Suprapubic skin (tissue), 4 donors: ENCODE data around the gene ARL16.

ENCODE experiments used
- EP300 ChIP-seq: sonication (generic); formaldehyde crosslinking; IDR thresholded peaks from one replicate; pipeline ENCODE4 v1.6.1; 2017; ENCODE audit warnings: antibody characterized with exemption
- POLR2A ChIP-seq, 2 donors: fragments of 450-650 bp; IDR thresholded peaks; one replicate each; pipeline ENCODE4 v1.6.1; 2017; ENCODE audit warnings: antibody characterized with exemption in 2 of 2, mild to moderate bottlenecking in 2 of 2, moderate library complexity in 2 of 2
- POLR2AphosphoS5 ChIP-seq, 3 donors: sonication (generic); formaldehyde crosslinking; IDR thresholded peaks; one replicate each; pipeline ENCODE4 v1.6.1; 2017; ENCODE audit warnings: antibody characterized with exemption in 3 of 3
- TF ChIP-seq, protein P1 (sequence below), 2 donors: fragments of 200-600 bp in 1 of 2; fragments of 450-650 bp in 1 of 2; sonication (generic) in 1 of 2; IDR thresholded peaks; one replicate each; pipeline ENCODE4 v1.5.1; 2016 to 2019; ENCODE audit warnings: antibody characterized with exemption in 2 of 2, mild to moderate bottlenecking in 1 of 2, moderate library complexity in 1 of 2

GRCh38 chr17:81655378-81656117 is 28.0 kb downstream of the ARL16 start:
- TF ChIP-seq, protein P1, sequence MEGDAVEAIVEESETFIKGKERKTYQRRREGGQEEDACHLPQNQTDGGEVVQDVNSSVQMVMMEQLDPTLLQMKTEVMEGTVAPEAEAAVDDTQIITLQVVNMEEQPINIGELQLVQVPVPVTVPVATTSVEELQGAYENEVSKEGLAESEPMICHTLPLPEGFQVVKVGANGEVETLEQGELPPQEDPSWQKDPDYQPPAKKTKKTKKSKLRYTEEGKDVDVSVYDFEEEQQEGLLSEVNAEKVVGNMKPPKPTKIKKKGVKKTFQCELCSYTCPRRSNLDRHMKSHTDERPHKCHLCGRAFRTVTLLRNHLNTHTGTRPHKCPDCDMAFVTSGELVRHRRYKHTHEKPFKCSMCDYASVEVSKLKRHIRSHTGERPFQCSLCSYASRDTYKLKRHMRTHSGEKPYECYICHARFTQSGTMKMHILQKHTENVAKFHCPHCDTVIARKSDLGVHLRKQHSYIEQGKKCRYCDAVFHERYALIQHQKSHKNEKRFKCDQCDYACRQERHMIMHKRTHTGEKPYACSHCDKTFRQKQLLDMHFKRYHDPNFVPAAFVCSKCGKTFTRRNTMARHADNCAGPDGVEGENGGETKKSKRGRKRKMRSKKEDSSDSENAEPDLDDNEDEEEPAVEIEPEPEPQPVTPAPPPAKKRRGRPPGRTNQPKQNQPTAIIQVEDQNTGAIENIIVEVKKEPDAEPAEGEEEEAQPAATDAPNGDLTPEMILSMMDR (IDR thresholded peaks at IDR 0.05): no peak
- TF ChIP-seq POLR2AphosphoS5 (IDR thresholded peaks at IDR 0.05): no peak
- no peak for TF ChIP-seq POLR2A (IDR thresholded peaks at IDR 0.05)
- no peak for TF ChIP-seq EP300
